Astrocyte (in vitro differentiated cells and primary cell): Measurements from ENCODE around the gene C1orf105. TPM values are rescaled to one million over a fixed set of nuclear protein-coding genes. Genes with fewer than 3 reads are reported as not detected.
"Not testable (repeated sequence)": the region's sequence is repeated elsewhere in the genome, so short reads cannot be mapped to it uniquely, and the experiment has no call there.

Experiments used
- DNase-seq: peaks from one replicate; pipeline ENCODE4 v3.0.0-alpha.2; 2010; ENCODE audit warnings: low read depth
- FAIRE-seq: peaks from 2 replicates; lab custom pipeline; 2011; peaks lifted over from hg19 to GRCh38; lab: Jason Lieb, UNC
- H2AFZ ChIP-seq: 2 replicates; pipeline ENCODE4 v1.6.0; 2012; ENCODE audit warnings: low read depth, low read length, inconsistent platforms
- H3K27ac ChIP-seq: 2 replicates; pipeline ENCODE4 v1.5.1; 2011; ENCODE audit warnings: low read depth, low read length, inconsistent platforms
- H3K27me3 ChIP-seq: 2 replicates; pipeline ENCODE4 v1.6.0; 2011; ENCODE audit warnings: low read length, inconsistent platforms; ENCODE audit not compliant: insufficient read depth
- H3K36me3 ChIP-seq: 2 replicates; pipeline ENCODE4 v1.5.1; 2011; ENCODE audit warnings: low read length, inconsistent platforms; ENCODE audit not compliant: insufficient read depth
- H3K4me1 ChIP-seq: 2 replicates; pipeline ENCODE4 v1.5.1; 2011; ENCODE audit warnings: low read length, inconsistent platforms; ENCODE audit not compliant: insufficient read depth
- H3K4me2 ChIP-seq: 2 replicates; pipeline ENCODE4 v1.6.0; 2012; ENCODE audit warnings: low read length, inconsistent platforms
- H3K4me3 ChIP-seq: 2 replicates; pipeline ENCODE4 v1.5.1; 2011; ENCODE audit warnings: low read depth, mild to moderate bottlenecking, low read length, inconsistent platforms; ENCODE audit not compliant: insufficient read depth
- H3K79me2 ChIP-seq: 2 replicates; pipeline ENCODE4 v1.6.0; 2012; ENCODE audit warnings: mild to moderate bottlenecking, low read length, inconsistent platforms; ENCODE audit not compliant: insufficient read depth
- H3K9ac ChIP-seq: 2 replicates; pipeline ENCODE4 v1.6.0; 2012; ENCODE audit warnings: mild to moderate bottlenecking, low read length, inconsistent platforms
- H3K9me3 ChIP-seq: 2 replicates; pipeline ENCODE4 v1.5.1; 2012; ENCODE audit warnings: low read depth, mild to moderate bottlenecking, low read length, inconsistent platforms; ENCODE audit not compliant: insufficient read depth
- H4K20me1 ChIP-seq: 2 replicates; pipeline ENCODE4 v1.6.0; 2012; ENCODE audit warnings: low read length, inconsistent platforms; ENCODE audit not compliant: insufficient read depth
- H3K27ac Mint-ChIP-seq: one replicate; pipeline ENCODE4 v1.8.0; 2021; ENCODE audit warnings: mild to moderate bottlenecking, mixed read lengths; ENCODE audit not compliant: unreplicated experiment
- H3K27me3 Mint-ChIP-seq: one replicate; pipeline ENCODE4 v1.8.0; 2021; ENCODE audit warnings: low read depth, mixed read lengths; ENCODE audit not compliant: unreplicated experiment
- H3K36me3 Mint-ChIP-seq: one replicate; pipeline ENCODE4 v1.8.0; 2021; ENCODE audit warnings: low read depth, mixed read lengths; ENCODE audit not compliant: unreplicated experiment
- H3K4me1 Mint-ChIP-seq: one replicate; pipeline ENCODE4 v1.8.0; 2021; ENCODE audit warnings: low read depth, mixed read lengths; ENCODE audit not compliant: unreplicated experiment
- H3K4me3 Mint-ChIP-seq: one replicate; pipeline ENCODE4 v1.8.0; 2021; ENCODE audit warnings: mild to moderate bottlenecking, moderate library complexity, mixed read lengths; ENCODE audit not compliant: unreplicated experiment
- H3K9me3 Mint-ChIP-seq: one replicate; pipeline ENCODE4 v1.8.0; 2021; ENCODE audit warnings: mild to moderate bottlenecking, mixed read lengths; ENCODE audit not compliant: unreplicated experiment
- EZH2 ChIP-seq: IDR thresholded peaks from 2 replicates; pipeline ENCODE4 v1.6.1; 2012; ENCODE audit warnings: mild to moderate bottlenecking, low read length, inconsistent platforms; ENCODE audit not compliant: insufficient read depth
- total RNA-seq: library from RNA; stranded (reverse); gene quantifications from 2 replicates; pipeline ENCODE4 v1.2.1, GENCODE V29; 2021
- TF ChIP-seq, protein P1 (sequence below): IDR thresholded peaks from 2 replicates; pipeline ENCODE4 v1.5.1; 2011; ENCODE audit warnings: low read depth, mild to moderate bottlenecking, inconsistent platforms, low read length, moderate library complexity; ENCODE audit not compliant: insufficient read depth

The C1orf105 gene
- total RNA-seq, 1 donor from 2014 or later = not detected

- Mint-ChIP-seq H3K27ac (no peak overlapping the region), H3K4me3 (no peak overlapping the region), H3K4me1 (peaks cover 2% of the 10 kb centered on the region), H3K27me3 (no peaks in the 10 kb centered on the region), H3K36me3 (no peaks in the 10 kb centered on the region), H3K9me3 (peaks cover 7% of the 10 kb centered on the region)
- Histone ChIP-seq H3K36me3 (no peaks in the 10 kb centered on the region), H2AFZ (no peak overlapping the region), H3K4me2 (no peak overlapping the region), H3K79me2 (no peaks in the 10 kb centered on the region), H3K9me3 (no peaks in the 10 kb centered on the region), H3K4me3 (no peak overlapping the region), H3K9ac (no peak overlapping the region), H3K27me3 (no peaks in the 10 kb centered on the region), H4K20me1 (peaks cover 4% of the 10 kb centered on the region), H3K4me1 (no peaks in the 10 kb centered on the region), H3K27ac (no peak overlapping the region)
- TF ChIP-seq, protein P1, sequence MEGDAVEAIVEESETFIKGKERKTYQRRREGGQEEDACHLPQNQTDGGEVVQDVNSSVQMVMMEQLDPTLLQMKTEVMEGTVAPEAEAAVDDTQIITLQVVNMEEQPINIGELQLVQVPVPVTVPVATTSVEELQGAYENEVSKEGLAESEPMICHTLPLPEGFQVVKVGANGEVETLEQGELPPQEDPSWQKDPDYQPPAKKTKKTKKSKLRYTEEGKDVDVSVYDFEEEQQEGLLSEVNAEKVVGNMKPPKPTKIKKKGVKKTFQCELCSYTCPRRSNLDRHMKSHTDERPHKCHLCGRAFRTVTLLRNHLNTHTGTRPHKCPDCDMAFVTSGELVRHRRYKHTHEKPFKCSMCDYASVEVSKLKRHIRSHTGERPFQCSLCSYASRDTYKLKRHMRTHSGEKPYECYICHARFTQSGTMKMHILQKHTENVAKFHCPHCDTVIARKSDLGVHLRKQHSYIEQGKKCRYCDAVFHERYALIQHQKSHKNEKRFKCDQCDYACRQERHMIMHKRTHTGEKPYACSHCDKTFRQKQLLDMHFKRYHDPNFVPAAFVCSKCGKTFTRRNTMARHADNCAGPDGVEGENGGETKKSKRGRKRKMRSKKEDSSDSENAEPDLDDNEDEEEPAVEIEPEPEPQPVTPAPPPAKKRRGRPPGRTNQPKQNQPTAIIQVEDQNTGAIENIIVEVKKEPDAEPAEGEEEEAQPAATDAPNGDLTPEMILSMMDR = no peak
- no peak for TF ChIP-seq EZH2
- DNase-seq (no peak), FAIRE-seq (no peak)
These were observed 10.7 kb downstream of the C1orf105 start for GRCh38 chr1:172431204-172431603.

DNA sequence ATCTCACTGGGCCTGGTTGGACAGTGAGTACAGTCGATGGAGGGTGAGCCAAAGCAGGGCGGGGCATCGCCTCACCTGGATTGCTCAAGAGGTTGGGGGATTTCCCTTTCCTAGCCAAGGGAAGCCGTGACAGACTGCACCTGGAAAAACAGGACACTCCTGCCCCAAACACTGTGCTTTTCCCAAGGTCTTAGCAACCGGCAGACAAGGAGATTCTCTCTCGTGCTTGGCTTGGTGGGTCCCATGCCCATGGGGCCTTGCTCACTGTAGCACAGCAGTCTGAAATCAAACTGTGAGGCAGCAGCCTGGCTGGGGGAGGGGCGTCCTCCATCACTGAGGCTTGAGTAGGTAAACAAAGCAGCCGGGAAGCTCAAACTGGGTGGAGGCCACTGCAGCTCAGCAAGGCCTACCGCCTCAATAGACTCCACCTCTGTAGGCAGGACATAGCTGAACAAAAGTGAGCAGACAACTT, 11.3 kb downstream of the C1orf105 start:
- no peak overlapping the region for H2AFZ ChIP-seq
- peaks cover 2% of the 10 kb centered on the region for H3K4me1 Mint-ChIP-seq
- FAIRE-seq (no peak), DNase-seq (no peak)
- H4K20me1 ChIP-seq = peaks cover 4% of the 10 kb centered on the region
- H3K4me3 ChIP-seq = no peak overlapping the region
- peaks cover 8% of the 10 kb centered on the region for H3K9me3 Mint-ChIP-seq
- no peaks in the 10 kb centered on the region for H3K9me3 ChIP-seq
- no peaks in the 10 kb centered on the region for H3K4me1 ChIP-seq
- H3K27ac Mint-ChIP-seq = no peak overlapping the region
- no peak overlapping the region for H3K27ac ChIP-seq
- no peaks in the 10 kb centered on the region for H3K27me3 ChIP-seq
- H3K9ac ChIP-seq = no peak overlapping the region
- TF ChIP-seq, protein P1 = no peak
- TF ChIP-seq EZH2 = no peak
- no peaks in the 10 kb centered on the region for H3K79me2 ChIP-seq
- no peak overlapping the region for H3K4me2 ChIP-seq
- no peaks in the 10 kb centered on the region for H3K36me3 Mint-ChIP-seq
- no peaks in the 10 kb centered on the region for H3K27me3 Mint-ChIP-seq
- no peak overlapping the region for H3K4me3 Mint-ChIP-seq
- H3K36me3 ChIP-seq = no peaks in the 10 kb centered on the region

DNA sequence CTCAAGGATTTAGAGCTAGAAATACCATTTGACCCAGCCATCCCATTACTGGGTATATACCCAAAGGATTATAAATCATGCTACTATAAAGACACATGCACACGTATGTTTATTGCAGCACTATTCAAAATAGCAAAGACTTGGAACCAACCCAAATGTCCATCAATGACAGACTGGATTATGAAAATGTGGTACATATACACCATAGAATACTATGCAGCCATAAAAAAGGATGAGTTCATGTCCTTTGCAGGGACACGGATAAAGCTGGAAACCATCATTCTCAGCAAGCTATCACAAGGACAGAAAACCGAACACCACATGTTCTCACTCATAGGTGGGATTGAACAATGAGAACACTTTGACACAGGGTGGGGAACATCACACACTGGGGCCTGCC, 16.7 kb downstream of the C1orf105 start:
- H3K4me1 Mint-ChIP-seq, H3K27ac Mint-ChIP-seq, H2AFZ ChIP-seq, H3K27ac ChIP-seq, H3K4me3 Mint-ChIP-seq, H3K4me3 ChIP-seq, H4K20me1 ChIP-seq, H3K27me3 Mint-ChIP-seq, H3K9me3 ChIP-seq, DNase-seq, FAIRE-seq, H3K27me3 ChIP-seq, H3K4me1 ChIP-seq, H3K36me3 ChIP-seq, H3K4me2 ChIP-seq, H3K9ac ChIP-seq, H3K36me3 Mint-ChIP-seq: not testable (repeated sequence)
- H3K9me3 Mint-ChIP-seq = peaks cover 11% of the 10 kb centered on the region
- peaks cover 30% of the 10 kb centered on the region for H3K79me2 ChIP-seq
